Astrocyte of the spinal cord (primary cell): ENCODE measurements around the gene ODAD3.

Source experiments
- DNase-seq: peaks from one replicate; pipeline ENCODE4 v3.0.0; 2011; ENCODE audit warnings: low read depth, low spot score
- H3K4me3 ChIP-seq: 2 replicates; pipeline ENCODE4 v1.5.1; 2011; ENCODE audit warnings: low read depth, mild to moderate bottlenecking, low read length, moderate library complexity
- CTCF ChIP-seq: IDR thresholded peaks from 2 replicates; pipeline ENCODE4 v1.5.1; 2012; ENCODE audit warnings: low read depth, mild to moderate bottlenecking, low read length, inconsistent platforms
- in situ Hi-C: cut with HindIII; loops from 2 replicates; pipeline ENCODE4 v1.10.0; 2017; ENCODE audit warnings: low sequenced_read_pairs

ODAD3 gene

DNA sequence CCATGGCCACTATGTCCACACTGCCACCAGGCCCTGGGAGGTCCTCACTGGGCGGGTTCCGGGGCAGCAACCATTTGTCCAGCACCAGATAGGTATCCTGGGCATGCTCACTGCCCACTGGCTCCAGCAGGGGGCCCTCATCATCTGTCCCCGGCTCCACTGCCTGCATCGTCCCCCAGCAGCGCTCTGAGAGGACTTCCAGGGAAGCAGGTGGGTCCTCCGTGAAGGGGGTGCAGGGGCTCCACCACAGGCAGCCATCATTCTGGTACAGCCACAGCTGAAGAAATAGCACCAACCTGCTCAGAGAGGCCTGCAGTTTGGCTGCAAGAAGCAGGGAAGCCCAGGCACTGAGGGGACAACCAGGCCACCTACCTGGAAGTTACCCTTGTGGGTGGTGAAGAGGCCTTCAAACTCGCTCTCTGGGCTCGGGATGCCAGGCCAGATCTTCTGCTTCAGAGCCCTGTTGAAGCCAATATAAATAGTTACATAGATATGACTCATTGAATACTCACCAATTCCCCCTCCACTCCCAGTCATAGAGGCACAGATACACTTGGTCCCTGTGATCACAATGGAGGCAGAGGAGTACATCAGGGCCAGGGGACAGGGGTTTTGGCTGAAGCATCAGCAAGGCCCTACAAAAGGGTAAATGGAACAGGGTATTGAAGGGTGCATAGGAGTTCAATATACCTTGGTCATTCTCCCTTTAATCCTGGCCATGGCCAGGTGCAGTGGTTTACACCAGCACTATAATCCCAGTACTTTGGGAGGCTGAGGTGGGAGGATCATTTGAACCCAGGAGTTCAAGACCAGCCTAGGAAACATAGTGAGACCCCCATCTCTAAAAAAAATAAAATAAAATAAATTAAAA, 56.4 kb downstream of the ODAD3 start:
- peak; percentile 51 for TF ChIP-seq CTCF
- H3K4me3 ChIP-seq: no peak overlapping the region
- peak; percentile 85 for DNase-seq
- in situ Hi-C loops: no loop called here

DNA sequence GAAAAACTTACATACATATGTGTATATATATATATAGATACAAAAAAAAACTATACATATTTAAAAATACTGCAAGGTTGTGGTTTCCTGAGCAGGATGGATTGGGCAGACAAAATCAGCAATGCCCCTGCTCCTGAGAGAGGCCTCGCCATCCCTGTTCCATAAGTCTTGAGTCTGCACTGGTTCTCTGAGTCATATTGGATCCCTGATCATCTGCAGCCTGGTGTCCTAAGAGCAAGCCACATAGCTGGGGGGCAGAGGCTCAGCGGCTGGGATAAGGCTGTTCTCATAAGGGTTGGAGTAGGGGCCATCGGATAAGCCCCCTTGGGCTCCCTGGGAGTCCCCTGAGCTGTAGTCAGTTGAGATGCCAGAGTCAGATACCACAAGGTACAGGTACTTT, 57.2 kb downstream of the ODAD3 start:
- in situ Hi-C loops: no loop called here
- no peak for TF ChIP-seq CTCF
- DNase-seq: no peak
- H3K4me3 ChIP-seq: no peak overlapping the region

- TF ChIP-seq CTCF: no peak
- peak; percentile 92 for DNase-seq
- no peak overlapping the region for H3K4me3 ChIP-seq
- in situ Hi-C loops: no loop called here
Measured at GRCh38 chr19:11377237-11377636, 57.7 kb downstream of the ODAD3 start.

GRCh38 chr19:11375143-11375948, 59.6 kb downstream of the ODAD3 start:
- in situ Hi-C loops: no loop called here
- TF ChIP-seq CTCF: no peak
- H3K4me3 ChIP-seq: peak overlapping the region; percentile 74
- DNase-seq: no peak

GRCh38 chr19:11374433-11375142, 60.3 kb downstream of the ODAD3 start, which contains the start of gene SWSAP1:
SWSAP1 (plus strand) TSS chr19:11374666; CDS start chr19:11374681, 15 bp downstream.
- peak; percentile 100 for DNase-seq

More at GRCh38 chr19:11374433-11375142, 60.3 kb downstream of the ODAD3 start, which contains the start of gene SWSAP1:
- no peak for TF ChIP-seq CTCF
- H3K4me3 ChIP-seq: peak within 1 kb of the TSS; percentile 74
- in situ Hi-C loops: no loop called here
